ENCODE measurements around the gene PRTFDC1.

Gene PRTFDC1

DNA sequence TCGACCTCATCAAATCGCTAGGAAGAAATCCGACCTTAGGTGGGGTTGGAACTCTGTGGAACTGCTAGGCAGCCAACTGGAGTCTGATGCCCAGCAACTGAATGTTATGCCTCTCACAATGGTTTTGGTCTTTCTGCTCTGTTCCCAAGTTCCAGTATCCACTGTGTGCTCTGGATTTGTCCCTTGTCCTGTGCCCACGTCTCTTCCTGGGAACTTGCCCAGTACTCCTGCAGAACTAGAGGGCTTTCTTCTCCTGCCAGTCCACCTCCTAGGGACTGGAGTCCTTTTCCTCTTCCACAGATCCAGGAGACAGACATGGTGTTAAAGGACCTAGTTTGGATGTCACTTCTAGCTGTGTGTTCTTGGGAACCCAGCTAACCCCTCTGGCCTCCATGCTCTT is 26.6 kb downstream of the PRTFDC1 start:
- no peak for TF ChIP-seq CTCF (IDR thresholded peaks at IDR 0.05)

- no peak for TF ChIP-seq CTCF (IDR thresholded peaks at IDR 0.05)
Observed at GRCh38 chr10:24920907-24921881, 31.2 kb downstream of the PRTFDC1 start.

DNA sequence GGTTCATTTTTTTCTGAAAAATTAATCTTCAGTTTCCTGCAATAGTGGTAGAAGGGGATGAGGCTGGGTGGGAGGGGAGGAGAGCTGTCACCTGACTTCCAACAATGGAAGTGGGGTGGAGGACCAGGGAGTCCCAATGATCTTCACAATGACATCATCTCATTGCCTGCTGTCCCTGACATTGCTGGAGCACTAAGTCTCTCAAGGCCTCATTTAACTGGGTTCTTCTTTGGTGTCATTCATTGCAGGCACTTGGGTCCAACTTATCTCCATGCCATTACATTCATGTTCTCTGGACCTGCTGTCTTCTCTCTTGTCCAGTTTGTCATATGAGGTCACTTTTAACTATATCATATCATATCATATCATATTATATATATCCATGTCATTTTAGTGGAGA is 34.4 kb downstream of the PRTFDC1 start:
- TF ChIP-seq CTCF (IDR thresholded peaks at IDR 0.05): no peak

DNA sequence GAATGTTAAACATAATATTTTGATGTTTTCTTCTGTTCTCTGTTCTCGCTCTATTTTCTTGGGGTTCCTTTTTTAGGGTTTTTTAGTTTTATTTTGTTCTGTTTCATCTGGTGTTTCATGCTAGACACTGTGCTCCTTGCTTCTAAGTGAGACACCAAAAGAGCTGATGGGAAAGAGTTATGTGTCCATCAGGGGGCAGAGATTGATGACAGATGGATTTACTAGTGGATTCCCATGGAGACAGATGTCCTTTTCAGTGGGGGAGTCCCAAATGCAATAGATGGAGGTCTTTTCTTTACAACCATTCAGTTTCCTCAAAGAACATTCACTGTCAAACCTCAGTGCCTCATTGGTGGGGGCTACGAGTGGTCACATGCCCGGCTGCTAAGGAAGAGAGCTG is 34.9 kb downstream of the PRTFDC1 start:
- no peak for TF ChIP-seq CTCF (IDR thresholded peaks at IDR 0.05)

DNA sequence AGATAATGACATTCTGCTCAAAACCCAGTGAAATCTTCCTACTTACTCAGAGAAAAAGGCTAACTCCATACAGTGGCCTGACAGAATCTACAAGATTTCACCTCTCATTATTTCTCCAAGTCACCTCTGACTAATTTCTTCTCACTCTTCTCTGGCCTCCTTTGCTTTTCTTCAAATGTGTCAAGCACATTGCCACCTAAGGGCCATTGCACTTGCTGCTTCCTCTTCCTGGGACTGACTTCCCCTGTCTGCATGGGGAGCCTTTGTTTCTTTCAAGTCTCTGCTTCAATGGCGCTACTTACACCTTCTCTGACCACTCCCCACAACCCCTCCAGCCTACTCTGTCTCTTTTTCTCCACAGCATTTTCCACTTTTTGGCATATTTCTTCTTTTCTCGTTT is 36.0 kb downstream of the PRTFDC1 start:
- no peak for TF ChIP-seq CTCF (IDR thresholded peaks at IDR 0.05)

GRCh38 chr10:24915304-24915703 is 37.1 kb downstream of the PRTFDC1 start:
- no peak for TF ChIP-seq CTCF (IDR thresholded peaks at IDR 0.05)

DNA sequence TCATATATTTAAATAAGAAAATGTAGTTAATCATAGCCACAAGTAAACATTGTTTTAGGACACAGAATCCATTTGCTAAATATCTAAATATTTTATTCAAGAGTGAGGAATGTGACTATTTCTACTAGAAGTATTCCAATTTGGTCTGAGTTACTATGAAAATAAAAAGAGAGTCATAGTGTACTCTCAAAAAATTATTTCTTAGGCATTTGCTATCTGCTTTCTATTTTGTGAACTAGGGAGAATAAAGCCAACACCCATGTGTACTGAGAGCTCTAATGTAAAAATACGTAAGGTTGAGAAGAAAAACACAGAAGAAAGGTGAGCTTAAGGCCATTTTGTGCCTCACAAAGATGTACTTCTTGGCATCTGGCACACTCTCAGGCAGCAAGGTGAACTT is 38.3 kb downstream of the PRTFDC1 start:
- no peak for TF ChIP-seq CTCF (IDR thresholded peaks at IDR 0.05)

Measured in LNCAP (cell line).